GM12878 (cell line): ENCODE data around the gene TTC23. TPM values are rescaled to one million over a fixed set of nuclear protein-coding genes. Genes with fewer than 3 reads are reported as not detected.

Experiments used
- ASH2L ChIP-seq: fragments of 300-600, 200-600 bp; sonication (generic); IDR thresholded peaks from 2 replicates; pipeline ENCODE4 v1.6.1; 2017; ENCODE audit warnings: low read depth, mild to moderate bottlenecking, borderline replicate concordance
- CREM ChIP-seq: IDR thresholded peaks from 2 replicates; pipeline ENCODE4 v1.6.1; 2014; ENCODE audit warnings: antibody characterized with exemption, low read depth
- EED ChIP-seq: sonication (generic); IDR thresholded peaks from 2 replicates; pipeline ENCODE4 v1.6.1; 2016; ENCODE audit warnings: antibody characterized with exemption, low read depth
- HDAC2 ChIP-seq: fragments of 200-600 bp; sonication (generic); IDR thresholded peaks from 2 replicates; pipeline ENCODE4 v1.6.1; 2017
- HDGF ChIP-seq: fragments of 450-650 bp; IDR thresholded peaks from 2 replicates; pipeline ENCODE4 v1.6.1; 2016; ENCODE audit warnings: antibody characterized with exemption
- MAX ChIP-seq: IDR thresholded peaks from 2 replicates; pipeline ENCODE4 v1.6.1; 2012; ENCODE audit warnings: low read depth, low read length, improper control_type of control experiment
- NFYA ChIP-seq: IDR thresholded peaks from 2 replicates; pipeline ENCODE4 v1.6.1; 2011; ENCODE audit warnings: low read depth, mild to moderate bottlenecking, low read length, improper control_type of control experiment, borderline replicate concordance
- NRF1 ChIP-seq: conservative IDR thresholded peaks from 2 replicates; pipeline ENCODE4 v1.6.1; 2011; ENCODE audit warnings: mild to moderate bottlenecking, low read depth, low read length, improper control_type of control experiment
- RB1 ChIP-seq: fragments of 450-650 bp; formaldehyde crosslinking; IDR thresholded peaks from 2 replicates; pipeline ENCODE4 v1.6.1; 2017; ENCODE audit warnings: mild to moderate bottlenecking, borderline replicate concordance
- RUNX3 ChIP-seq: IDR thresholded peaks from 2 replicates; pipeline ENCODE4 v1.6.1; 2012; ENCODE audit warnings: low read length, inconsistent platforms
- SIN3A ChIP-seq: IDR thresholded peaks from 2 replicates; pipeline ENCODE4 v1.6.1; 2012; ENCODE audit warnings: low read depth, low read length, improper control_type of control experiment
- SUZ12 ChIP-seq: fragments of 200-600 bp; sonication (generic); IDR thresholded peaks from one replicate; pipeline ENCODE4 v1.6.1; 2018; ENCODE audit warnings: antibody characterized with exemption, mild to moderate bottlenecking; ENCODE audit not compliant: unreplicated experiment
- WRNIP1 ChIP-seq: IDR thresholded peaks from 2 replicates; pipeline ENCODE4 v1.6.1; 2011; ENCODE audit warnings: low read depth, low read length, improper control_type of control experiment, borderline replicate concordance
- ZNF207 ChIP-seq: fragments of 450-650 bp; IDR thresholded peaks from 2 replicates; pipeline ENCODE4 v1.6.1; 2014; ENCODE audit warnings: antibody characterized with exemption, mild to moderate bottlenecking, borderline replicate concordance
- ZNF24 ChIP-seq: fragments of 450-650 bp; IDR thresholded peaks from 2 replicates; pipeline ENCODE4 v1.6.1; 2017; ENCODE audit warnings: antibody characterized with exemption, mild to moderate bottlenecking
- polyA plus RNA-seq, 11 experiments: library from polyadenylated mRNA; depleted of rRNA in 4 of 11; unstranded in 6 of 11; stranded (reverse) in 5 of 11; fragments of >200 nt; fragmentation: Nextera tagmentation in 4 of 11; fragmentation: Illumina TruSeq in 1 of 11; extraction: Ambion mirVana in 4 of 11; extraction: Trizol in 1 of 11; gene quantifications; 1 replicate in 1 of 11; 2 replicates in 10 of 11; pipeline versions ENCODE4 v1.2.1 to v1.2.3, GENCODE V29; 2011 to 2016; ENCODE audit warnings: inconsistent platforms in 2 of 11, missing spikeins in 2 of 11, low read depth in 1 of 11
- total RNA-seq, 4 experiments: library from RNA; depleted of rRNA in 3 of 4; stranded (reverse); fragments of >200 nt in 3 of 4; fragmentation: Illumina TruSeq in 1 of 4; extraction: Trizol in 1 of 4; gene quantifications; 2 replicates each; pipeline versions ENCODE4 v1.2.1 to v1.2.3, GENCODE V29; 2013 to 2021
- TF ChIP-seq, protein P1 (sequence below): fragments of 450-650 bp; IDR thresholded peaks from 2 replicates; pipeline ENCODE4 v1.6.1; 2017; ENCODE audit warnings: mild to moderate bottlenecking, moderate library complexity

TTC23 gene
- total and polyA plus RNA-seq, 10 of the 15 experiments (the other 5 are each of a cell fraction or from before 2014, with no cell fraction given), result 1.2 to 9.0 (median 6.5) TPM

- TF ChIP-seq, protein P1, sequence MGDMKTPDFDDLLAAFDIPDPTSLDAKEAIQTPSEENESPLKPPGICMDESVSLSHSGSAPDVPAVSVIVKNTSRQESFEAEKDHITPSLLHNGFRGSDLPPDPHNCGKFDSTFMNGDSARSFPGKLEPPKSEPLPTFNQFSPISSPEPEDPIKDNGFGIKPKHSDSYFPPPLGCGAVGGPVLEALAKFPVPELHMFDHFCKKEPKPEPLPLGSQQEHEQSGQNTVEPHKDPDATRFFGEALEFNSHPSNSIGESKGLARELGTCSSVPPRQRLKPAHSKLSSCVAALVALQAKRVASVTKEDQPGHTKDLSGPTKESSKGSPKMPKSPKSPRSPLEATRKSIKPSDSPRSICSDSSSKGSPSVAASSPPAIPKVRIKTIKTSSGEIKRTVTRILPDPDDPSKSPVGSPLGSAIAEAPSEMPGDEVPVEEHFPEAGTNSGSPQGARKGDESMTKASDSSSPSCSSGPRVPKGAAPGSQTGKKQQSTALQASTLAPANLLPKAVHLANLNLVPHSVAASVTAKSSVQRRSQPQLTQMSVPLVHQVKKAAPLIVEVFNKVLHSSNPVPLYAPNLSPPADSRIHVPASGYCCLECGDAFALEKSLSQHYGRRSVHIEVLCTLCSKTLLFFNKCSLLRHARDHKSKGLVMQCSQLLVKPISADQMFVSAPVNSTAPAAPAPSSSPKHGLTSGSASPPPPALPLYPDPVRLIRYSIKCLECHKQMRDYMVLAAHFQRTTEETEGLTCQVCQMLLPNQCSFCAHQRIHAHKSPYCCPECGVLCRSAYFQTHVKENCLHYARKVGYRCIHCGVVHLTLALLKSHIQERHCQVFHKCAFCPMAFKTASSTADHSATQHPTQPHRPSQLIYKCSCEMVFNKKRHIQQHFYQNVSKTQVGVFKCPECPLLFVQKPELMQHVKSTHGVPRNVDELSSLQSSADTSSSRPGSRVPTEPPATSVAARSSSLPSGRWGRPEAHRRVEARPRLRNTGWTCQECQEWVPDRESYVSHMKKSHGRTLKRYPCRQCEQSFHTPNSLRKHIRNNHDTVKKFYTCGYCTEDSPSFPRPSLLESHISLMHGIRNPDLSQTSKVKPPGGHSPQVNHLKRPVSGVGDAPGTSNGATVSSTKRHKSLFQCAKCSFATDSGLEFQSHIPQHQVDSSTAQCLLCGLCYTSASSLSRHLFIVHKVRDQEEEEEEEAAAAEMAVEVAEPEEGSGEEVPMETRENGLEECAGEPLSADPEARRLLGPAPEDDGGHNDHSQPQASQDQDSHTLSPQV, result no peak
- TF ChIP-seq NFYA, result no peak
- TF ChIP-seq ZNF207, result no peak
- TF ChIP-seq SIN3A, result no peak
- no peak for TF ChIP-seq HDAC2
- no peak for TF ChIP-seq ASH2L
- TF ChIP-seq CREM, result no peak
- no peak for TF ChIP-seq ZNF24
- TF ChIP-seq RUNX3, result no peak
- TF ChIP-seq HDGF, result no peak
- no peak for TF ChIP-seq WRNIP1
- TF ChIP-seq RB1, result no peak
- no peak for TF ChIP-seq SUZ12
- TF ChIP-seq EED, result no peak
- TF ChIP-seq MAX, result no peak
- TF ChIP-seq NRF1, result no peak
These were observed 72.6 kb downstream of the TTC23 start (continued) for GRCh38 chr15:99176757-99177156.
